Measurements from ENCODE around the gene CDKN1B. TPM values are rescaled to one million over a fixed set of nuclear protein-coding genes. Genes with fewer than 3 reads are reported as not detected.

CDKN1B gene
- total RNA-seq, 1 experiment from 2014 or later: 33.1 TPM

- no peak for TF ChIP-seq CTCF (IDR thresholded peaks at IDR 0.05 in 2 of 3, conservative IDR thresholded peaks at IDR 0.05 in 1 of 3; ENCODE audit: borderline replicate concordance in 1 of 3, insufficient read depth in 1 of 3, low read depth in 2 of 3, low read length in 2 of 3)
- TF ChIP-seq ZNF274 (IDR thresholded peaks at IDR 0.05; ENCODE audit: low read depth, low read length): no peak
- TF ChIP-seq SRF (IDR thresholded peaks at IDR 0.05; ENCODE audit: low read depth): no peak
- TF ChIP-seq ATF3 (IDR thresholded peaks at IDR 0.05): no peak
- no peak for TF ChIP-seq SIN3A (IDR thresholded peaks at IDR 0.05; ENCODE audit: low read depth)
- no peak for TF ChIP-seq EZH2 (IDR thresholded peaks at IDR 0.05)
- TF ChIP-seq ZFX (IDR thresholded peaks at IDR 0.05): no peak
- TF ChIP-seq RAD21 (IDR thresholded peaks at IDR 0.05; ENCODE audit: low read depth): no peak
- no peak for TF ChIP-seq ZBTB33 (IDR thresholded peaks at IDR 0.05; ENCODE audit: extremely low read depth, insufficient replicate concordance, low read length)
- TF ChIP-seq REST (IDR thresholded peaks at IDR 0.05; ENCODE audit: low read depth): no peak
- no peak for TF ChIP-seq CEBPB (IDR thresholded peaks at IDR 0.05; ENCODE audit: low read depth)
- H2AFZ ChIP-seq (ENCODE audit: low read depth, low read length, poor library complexity, severe bottlenecking): no peak overlapping the region
- ChIA-PET CTCF (interaction anchor here (1.7 kb wide), 1 partner anchor 25 kb away, joined by 4 read pairs; no protein-coding TSS in a partner anchor), POLR2A (no interaction called here), RAD21 (ENCODE audit: low non-redundant PET in 1 of 2, low total read pairs in 2 of 2, uncharacterized antibody in 2 of 2, unreplicated experiment in 2 of 2) (no interaction called here)
- no peak overlapping the region for H3K4me2 ChIP-seq (ENCODE audit: low read length)
- no TSS peak for BruUV-seq (replicated peaks)
- ATAC-seq (no peak), DNase-seq (ENCODE audit: low read depth, low spot score) (no peak)
- H3K27ac ChIP-seq (ENCODE audit: low read depth, low read length): no peak overlapping the region
- H3K4me3 ChIP-seq (replicated peaks in 1 of 2; ENCODE audit: low read depth in 1 of 2, low read length in 2 of 2): no peak overlapping the region
- no peaks in the 10 kb centered on the region for H3K4me1 ChIP-seq (ENCODE audit: control insufficient read depth in 1 of 2, insufficient read depth in 2 of 2, low read length in 2 of 2)
- no peaks in the 10 kb centered on the region for H3K9me3 ChIP-seq (ENCODE audit: control insufficient read depth in 1 of 2, insufficient read depth in 1 of 2, low read depth in 1 of 2, low read length in 2 of 2)
- H3K36me3 ChIP-seq (ENCODE audit: control insufficient read depth in 1 of 2, insufficient read depth in 2 of 2, low read length in 2 of 2): no peaks in the 10 kb centered on the region
- no peaks in the 10 kb centered on the region for H4K20me1 ChIP-seq (ENCODE audit: insufficient read depth)
- intact Hi-C loops (cut with micrococcal nuclease): no loop called here
- H3K9me2 ChIP-seq (ENCODE audit: insufficient read depth): no peaks in the 10 kb centered on the region
- no peaks in the 10 kb centered on the region for H3K27me3 ChIP-seq (ENCODE audit: insufficient read depth, low read length)
- H3K79me2 ChIP-seq (ENCODE audit: insufficient read depth, low read length): no peaks in the 10 kb centered on the region
- H3K9ac ChIP-seq (ENCODE audit: low read length): no peak overlapping the region
Observed at GRCh38 chr12:12681061-12681765, 36.0 kb upstream of the CDKN1B start.
